Stimulated activated CD4-positive, alpha-beta T cell treated with anti-CD3 and anti-CD28 coated beads, TNF-alpha, amount 100 ng/mL, for 24 hours (primary cell): ENCODE results near the gene PES1.
"Not testable (repeated sequence)": the region's sequence is repeated elsewhere in the genome, so short reads cannot be mapped to it uniquely, and the experiment has no call there.

Experiments
- DNase-seq, 3 experiments: peaks; one replicate each; pipeline ENCODE4 v3.0.0-alpha.2; 2020; ENCODE audit warnings: low read depth in 3 of 3

PES1 gene

GRCh38 chr22:30609260-30610185 lies 17.8 kb upstream of the PES1 start:
- no peak for DNase-seq

GRCh38 chr22:30607939-30608338 lies 16.2 kb upstream of the PES1 start:
- DNase-seq, result no peak

GRCh38 chr22:30607300-30607930 lies 15.7 kb upstream of the PES1 start:
- no peak for DNase-seq

GRCh38 chr22:30606455-30607299 lies 15.0 kb upstream of the PES1 start, which contains the start of gene TCN2:
Gene TCN2, plus strand, starts transcription at chr22:30607174. Its CDS starts 158 bp downstream, at chr22:30607332.
- peak in 1 of 3 experiments; percentile 44 for DNase-seq

- DNase-seq, result peak in 1 of 3 experiments; percentile 42
Observed at GRCh38 chr22:30605449-30606110, 13.9 kb upstream of the PES1 start.

- no peak for DNase-seq
Observed at GRCh38 chr22:30604723-30605122, 13.0 kb upstream of the PES1 start.

- no peak for DNase-seq
Observed at GRCh38 chr22:30603801-30604200, 12.1 kb upstream of the PES1 start.

GRCh38 chr22:30602049-30602448 lies 10.3 kb upstream of the PES1 start:
- no peak for DNase-seq

GRCh38 chr22:30601464-30601863 lies 9.8 kb upstream of the PES1 start:
- DNase-seq, result no peak

- DNase-seq, result no peak
Observed at GRCh38 chr22:30600921-30601320, 9.2 kb upstream of the PES1 start.

GRCh38 chr22:30598986-30599385 lies 7.3 kb upstream of the PES1 start:
- DNase-seq, result no peak

GRCh38 chr22:30596886-30597285 lies 5.2 kb upstream of the PES1 start:
- DNase-seq, result no peak

- no peak for DNase-seq
Observed at GRCh38 chr22:30596199-30596598, 4.5 kb upstream of the PES1 start.

GRCh38 chr22:30592360-30592713 lies 627 bp upstream of the PES1 start:
- not testable (repeated sequence) for DNase-seq

- DNase-seq, result no peak
Observed at GRCh38 chr22:30591191-30591587, 521 bp downstream of the PES1 start.

- no peak for DNase-seq
Observed at GRCh38 chr22:30586414-30586813, 5.3 kb downstream of the PES1 start.

GRCh38 chr22:30584441-30584840 lies 7.3 kb downstream of the PES1 start:
- DNase-seq, result no peak

GRCh38 chr22:30582788-30583545 lies 8.7 kb downstream of the PES1 start:
- no peak for DNase-seq

GRCh38 chr22:30582051-30582450 lies 9.7 kb downstream of the PES1 start:
- DNase-seq, result no peak

GRCh38 chr22:30580896-30581295 lies 10.8 kb downstream of the PES1 start:
- no peak for DNase-seq

GRCh38 chr22:30578481-30578880 lies 13.2 kb downstream of the PES1 start:
- DNase-seq, result no peak
